GM06990 (cell line): ENCODE data around the gene FANCF.

Experiments
- DNase-seq: peaks from one replicate; pipeline ENCODE4 v3.0.0-alpha.2; 2011; ENCODE audit not compliant: insufficient read length; ENCODE audit errors: extremely low read depth
- H3K27me3 ChIP-seq: replicated peaks from 2 replicates; pipeline ENCODE4 v1.6.0; 2011; ENCODE audit warnings: low read length; ENCODE audit not compliant: control insufficient read depth, insufficient read depth
- H3K36me3 ChIP-seq: 2 replicates; pipeline ENCODE4 v1.5.1; 2011; ENCODE audit warnings: low read length; ENCODE audit not compliant: control insufficient read depth, insufficient read depth
- H3K4me3 ChIP-seq: replicated peaks from 2 replicates; pipeline ENCODE4 v1.5.1; 2011; ENCODE audit warnings: low read depth, mild to moderate bottlenecking, control low read depth, low read length
- CTCF ChIP-seq: IDR thresholded peaks from 2 replicates; pipeline ENCODE4 v1.5.1; 2011; ENCODE audit warnings: low read length, control low read depth, mild to moderate bottlenecking, inconsistent platforms; ENCODE audit not compliant: insufficient read depth, poor library complexity, severe bottlenecking

FANCF gene

GRCh38 chr11:22668005-22668796 is 42.6 kb upstream of the FANCF start:
- DNase-seq = no peak
- no peak for TF ChIP-seq CTCF
- no peaks in the 10 kb centered on the region for H3K27me3 ChIP-seq
- H3K36me3 ChIP-seq = no peaks in the 10 kb centered on the region
- no peak overlapping the region for H3K4me3 ChIP-seq

GRCh38 chr11:22666688-22667439 is 41.2 kb upstream of the FANCF start:
- peak; percentile 7 for DNase-seq
- H3K4me3 ChIP-seq = no peak overlapping the region
- TF ChIP-seq CTCF = no peak
- H3K27me3 ChIP-seq = no peaks in the 10 kb centered on the region
- H3K36me3 ChIP-seq = no peaks in the 10 kb centered on the region

GRCh38 chr11:22666325-22666687 is 40.7 kb upstream of the FANCF start, which contains the start of gene GAS2:
Gene GAS2, plus strand, starts transcription at chr11:22666611. Its CDS starts 8,259 bp downstream, at chr11:22674870.
- Histone ChIP-seq H3K4me3 (no peak within 1 kb of the TSS), H3K27me3 (no peaks in the 10 kb centered on the region), H3K36me3 (no peaks in the 10 kb centered on the region)
- DNase-seq = no peak
- TF ChIP-seq CTCF = no peak

GRCh38 chr11:22659783-22660182 is 34.2 kb upstream of the FANCF start:
- H3K27me3 ChIP-seq = no peaks in the 10 kb centered on the region
- H3K4me3 ChIP-seq = no peak overlapping the region
- no peak for DNase-seq
- no peak for TF ChIP-seq CTCF
- no peaks in the 10 kb centered on the region for H3K36me3 ChIP-seq

- no peaks in the 10 kb centered on the region for H3K27me3 ChIP-seq
- no peak for TF ChIP-seq CTCF
- H3K4me3 ChIP-seq = no peak overlapping the region
- no peaks in the 10 kb centered on the region for H3K36me3 ChIP-seq
- DNase-seq = no peak
Observed at GRCh38 chr11:22657101-22657694, 31.6 kb upstream of the FANCF start.
